Measurements from ENCODE around the gene CFAP65.

CFAP65 gene

GRCh38 chr2:218990612-218991011 lies 50.7 kb downstream of the CFAP65 start:
- DNase-seq, result no peak

GRCh38 chr2:218990052-218990451 lies 51.3 kb downstream of the CFAP65 start:
- DNase-seq, result no peak

DNA sequence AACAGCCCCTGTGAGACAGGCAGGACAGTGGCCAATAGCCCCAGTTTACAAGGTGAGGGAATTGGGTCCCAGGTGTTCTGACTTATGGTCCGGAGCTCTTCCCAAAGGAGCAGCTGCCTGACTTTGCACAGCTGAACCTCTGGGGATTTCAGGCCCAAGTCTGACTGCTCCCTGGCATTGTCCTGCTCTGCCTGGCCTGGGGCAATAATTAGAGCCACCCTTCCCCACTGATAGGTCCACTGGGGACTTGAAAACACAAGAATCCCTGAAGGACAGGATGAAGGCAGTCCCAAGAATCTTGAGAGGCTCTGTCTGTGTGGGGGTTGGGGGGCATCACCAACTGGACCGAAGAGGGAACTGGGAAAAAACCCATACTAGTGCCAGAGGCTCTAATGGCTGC lies 52.7 kb downstream of the CFAP65 start:
- no peak for DNase-seq

DNA sequence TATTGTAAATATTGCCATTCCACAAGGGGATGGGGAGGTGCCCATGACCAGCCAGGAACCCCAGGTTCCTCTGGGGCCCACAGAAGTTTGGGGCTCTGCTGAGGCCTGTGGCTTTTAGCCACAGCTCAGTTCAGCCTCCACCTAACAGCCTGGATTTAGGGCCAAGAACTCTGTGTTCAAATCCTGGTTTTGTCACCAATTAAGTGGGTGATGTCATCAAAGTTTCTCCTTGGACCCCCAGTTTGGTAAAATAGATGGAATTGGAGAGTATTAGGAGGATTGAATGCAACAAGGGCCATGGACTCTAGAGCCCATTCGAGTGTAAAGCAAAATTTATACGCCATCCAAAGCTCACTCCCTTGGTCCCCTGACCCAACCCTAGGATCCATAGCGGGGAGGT lies 53.2 kb downstream of the CFAP65 start:
- DNase-seq, result no peak

- no peak for DNase-seq
Measured at GRCh38 chr2:218986148-218986761, 55.1 kb downstream of the CFAP65 start.

DNA sequence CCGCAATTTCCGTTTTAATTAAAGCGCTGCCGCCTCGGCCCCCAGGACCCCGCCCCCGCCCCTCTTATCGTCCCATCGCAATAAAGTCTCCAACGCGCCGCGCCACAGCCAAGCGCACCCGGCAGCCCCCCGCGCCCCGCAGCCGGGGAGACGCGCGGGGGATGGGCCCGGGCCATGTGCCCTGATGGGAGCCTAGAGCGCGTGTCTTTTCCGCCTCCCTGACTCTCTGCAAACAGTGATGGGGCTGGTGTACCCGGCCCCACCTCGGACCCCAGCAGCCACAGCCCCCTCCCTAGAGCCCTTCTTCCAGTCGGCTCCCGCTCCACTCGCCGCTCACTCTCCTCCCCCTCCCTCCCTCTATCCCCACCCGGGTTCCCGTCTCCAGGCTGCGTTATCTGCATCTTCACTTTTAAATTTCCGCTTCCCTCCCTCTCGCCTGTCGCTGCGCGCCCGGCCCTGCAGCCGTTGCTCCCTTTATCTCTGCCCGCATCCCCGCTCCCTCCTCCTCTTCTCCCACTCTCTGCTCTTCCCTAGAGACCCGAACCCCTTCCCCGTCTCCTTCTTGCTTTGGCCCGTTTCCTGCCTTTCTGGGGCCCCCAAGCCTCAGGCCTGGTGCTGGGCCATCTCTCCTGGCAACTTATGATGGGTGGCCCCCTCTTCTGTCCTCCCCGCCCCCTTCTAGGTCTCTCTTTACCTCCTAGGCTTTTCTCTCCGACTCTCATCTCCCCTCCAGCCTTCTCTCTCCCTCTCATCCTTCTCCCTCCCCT lies 55.8 kb downstream of the CFAP65 start:
- DNase-seq, result no peak

GRCh38 chr2:218985021-218985324 lies 56.3 kb downstream of the CFAP65 start, which contains the start of gene FEV:
Gene FEV, minus strand, starts transcription at chr2:218985184. Its CDS starts 109 bp downstream, at chr2:218985075.
- no peak for DNase-seq

GRCh38 chr2:218984239-218985020 lies 56.9 kb downstream of the CFAP65 start:
- DNase-seq, result no peak

DNA sequence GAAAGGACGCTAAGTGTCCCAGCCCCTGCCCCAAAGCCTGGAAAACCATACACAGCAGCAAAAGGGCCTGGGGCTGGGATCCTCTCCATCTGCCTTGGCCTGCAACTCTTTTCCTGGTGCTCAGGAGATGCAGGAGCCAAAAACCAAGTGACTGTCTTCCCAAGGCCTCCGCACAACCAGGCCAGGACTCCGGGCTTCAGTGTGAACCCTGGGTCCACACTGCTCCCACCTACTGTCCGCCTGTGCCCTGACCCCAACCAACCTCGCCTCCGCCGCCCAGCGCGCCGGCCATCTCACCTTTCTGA lies 57.4 kb downstream of the CFAP65 start:
- no peak for DNase-seq

GRCh38 chr2:218983263-218983933 lies 57.9 kb downstream of the CFAP65 start:
- no peak for DNase-seq

DNA sequence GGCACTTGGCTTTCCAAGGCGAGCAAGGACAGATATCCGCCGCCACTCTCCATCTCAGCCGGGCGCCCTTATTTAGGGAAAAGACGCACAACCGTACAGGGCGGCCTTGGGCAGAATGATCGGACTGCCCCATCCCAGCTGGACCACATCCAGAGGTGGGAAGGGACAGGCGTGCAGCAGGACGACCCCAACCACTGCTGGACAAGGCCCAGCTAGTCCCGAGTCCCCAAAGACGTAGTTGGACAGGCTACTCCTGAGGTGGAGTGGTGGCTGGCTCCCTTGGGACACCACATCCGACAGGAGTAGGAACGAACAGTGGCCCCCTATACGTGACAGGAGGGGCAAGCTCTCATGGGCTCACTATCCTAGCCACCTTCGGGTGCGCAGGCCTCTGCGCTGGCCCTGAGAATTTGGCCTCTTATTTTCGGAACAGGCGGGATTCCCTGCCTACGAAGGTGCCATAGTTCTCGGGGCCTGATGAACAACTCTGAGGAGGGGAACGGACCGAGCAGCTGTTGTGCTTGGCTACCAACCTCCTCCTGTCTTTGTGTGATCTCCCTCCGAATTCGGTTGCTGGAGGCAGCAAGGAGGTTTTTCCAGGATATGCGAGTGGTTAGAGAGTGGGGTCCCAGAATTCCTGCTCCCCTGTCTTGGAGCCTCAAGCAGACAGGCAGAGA lies 58.6 kb downstream of the CFAP65 start:
- no peak for DNase-seq

DNA sequence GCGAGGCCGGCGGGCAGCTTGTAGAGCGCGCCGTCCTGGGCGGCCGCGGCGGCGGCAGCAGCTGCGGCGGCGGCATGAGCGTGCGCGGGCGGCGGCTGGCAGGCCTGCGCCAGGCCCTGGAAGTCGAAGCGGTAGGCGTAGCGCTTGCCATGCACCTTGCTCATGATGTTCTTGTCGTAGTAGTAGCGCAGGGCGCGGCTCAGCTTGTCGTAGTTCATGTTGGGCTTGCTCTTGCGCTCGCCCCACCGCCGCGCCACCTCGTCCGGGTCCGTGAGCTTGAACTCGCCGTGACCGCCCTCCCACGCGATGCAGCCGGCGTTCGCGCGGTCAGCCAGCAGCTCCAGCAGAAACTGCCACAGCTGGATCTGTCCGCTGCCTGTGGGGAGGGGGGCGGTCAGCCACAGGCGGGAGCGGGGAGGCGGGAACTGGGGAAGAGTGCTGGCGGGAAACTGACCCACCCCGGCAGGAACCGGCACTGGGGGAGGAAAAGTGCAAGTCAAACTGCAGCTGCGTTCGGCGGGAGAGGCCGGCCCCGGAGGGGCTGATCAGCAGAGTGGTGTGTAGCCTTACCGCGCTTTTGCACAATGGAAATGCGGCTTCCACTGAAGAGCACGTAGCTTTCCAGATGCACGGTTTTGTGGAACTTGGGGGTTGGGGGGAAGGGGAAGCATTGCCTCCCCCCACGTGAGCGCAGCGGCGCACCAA lies 59.3 kb downstream of the CFAP65 start:
- peak; percentile 2 for DNase-seq

DNA sequence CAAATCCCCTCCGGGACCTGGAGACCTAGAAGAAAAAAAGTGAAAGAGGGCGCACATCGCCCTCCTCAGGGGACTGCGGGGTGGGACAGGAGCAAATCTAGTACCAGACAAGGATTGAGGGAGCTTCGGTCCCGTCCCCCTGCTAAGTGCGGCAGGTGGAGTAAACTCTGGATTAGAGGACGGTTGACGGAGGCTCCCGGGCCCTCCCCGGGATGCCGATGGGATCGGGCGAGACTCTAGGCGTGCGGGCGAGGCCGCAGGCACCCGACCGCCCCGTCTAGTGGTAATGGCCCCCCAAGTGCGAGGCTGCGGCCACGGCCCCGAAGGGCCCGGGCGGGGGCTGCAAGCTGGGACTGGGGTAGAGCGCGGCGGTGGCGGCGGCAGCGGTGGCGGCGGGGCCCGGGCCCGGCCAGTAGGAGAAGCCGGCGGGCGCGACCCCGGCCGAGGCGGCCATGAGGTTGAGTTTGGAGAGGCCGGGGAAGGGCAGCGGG lies 59.9 kb downstream of the CFAP65 start:
- DNase-seq, result no peak

DNA sequence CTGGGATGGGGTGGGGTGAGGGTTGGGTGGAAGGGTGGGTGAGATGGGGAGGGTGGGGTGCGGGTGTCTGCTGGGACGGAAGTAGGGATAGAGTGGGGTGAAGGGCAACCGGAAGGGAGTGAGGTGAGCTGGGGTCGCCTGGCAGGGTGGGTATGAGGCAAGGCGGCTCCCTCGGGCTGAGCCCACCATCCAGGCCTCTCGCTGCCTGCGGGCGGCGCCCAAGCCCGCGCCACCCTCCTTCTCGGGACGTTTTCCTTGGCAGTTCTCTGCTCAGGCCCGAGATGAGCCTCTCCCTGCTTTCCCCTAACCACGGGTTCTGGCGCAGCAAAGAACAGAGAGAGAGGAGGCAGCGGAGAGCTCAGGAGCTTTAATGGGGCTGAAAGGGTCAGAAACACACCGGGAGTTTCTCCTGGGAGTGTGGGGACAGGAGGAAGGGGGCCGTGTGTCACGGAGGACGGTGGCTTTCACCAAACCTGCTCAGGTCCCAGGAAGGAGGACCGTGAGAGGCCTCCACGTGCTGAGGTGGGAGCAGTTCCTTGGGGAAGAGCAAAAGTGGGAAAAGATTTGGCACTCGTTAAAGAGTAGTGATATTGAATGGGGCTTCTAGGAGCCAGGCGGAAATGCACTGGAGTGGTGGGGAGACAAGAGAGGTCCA lies 60.5 kb downstream of the CFAP65 start:
- no peak for DNase-seq

GRCh38 chr2:218979846-218980734 lies 61.2 kb downstream of the CFAP65 start:
- DNase-seq, result peak; percentile 79

GRCh38 chr2:218975060-218975777 lies 66.1 kb downstream of the CFAP65 start:
- no peak for DNase-seq

DNA sequence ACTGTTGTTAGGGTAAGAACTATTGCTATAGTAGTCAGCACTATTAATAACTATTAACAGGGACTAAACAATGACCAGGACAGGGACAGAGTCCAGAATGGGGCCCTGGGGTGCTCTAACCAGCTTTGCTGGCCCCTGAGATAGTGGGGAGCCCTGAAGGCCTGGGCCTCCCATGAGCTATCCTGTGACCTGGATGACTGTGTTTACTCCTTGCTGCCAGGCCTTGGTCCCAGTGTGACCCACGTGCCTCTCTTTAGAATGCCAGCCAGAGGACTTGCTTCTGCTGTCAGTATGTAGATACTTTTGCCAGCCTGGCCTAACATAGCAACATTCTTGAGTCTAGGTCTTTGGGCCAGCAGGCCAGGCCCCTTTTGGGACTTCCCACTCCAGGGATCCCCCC lies 70.4 kb downstream of the CFAP65 start:
- DNase-seq, result no peak

GRCh38 chr2:218964041-218964771 lies 77.1 kb downstream of the CFAP65 start:
- DNase-seq, result no peak

DNA sequence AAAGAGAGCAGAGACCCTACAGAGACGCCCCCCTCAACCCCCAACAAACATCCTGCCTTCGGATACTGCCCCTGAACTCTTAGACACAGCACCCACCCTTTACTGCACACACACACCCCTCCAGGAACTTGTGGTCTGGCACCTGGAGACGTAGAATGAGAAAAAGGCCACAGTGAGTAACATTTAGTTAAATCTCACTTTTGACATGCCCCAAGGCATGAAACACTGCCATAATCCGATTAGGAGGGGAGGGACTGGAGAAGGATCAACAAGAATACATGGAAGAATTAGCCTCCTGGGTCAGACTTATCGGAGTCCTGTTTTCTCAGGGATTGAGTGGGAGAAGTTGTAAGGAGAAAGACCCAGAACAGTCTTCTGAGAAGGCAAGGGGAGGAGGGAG lies 77.7 kb downstream of the CFAP65 start:
- DNase-seq, result no peak
